Skin epidermis (tissue), 12 donors: ENCODE results near the gene ZNF746.

ENCODE experiments used
- H3K27ac ChIP-seq, 21 experiments: fragments of 200-600 bp; sonication (generic) in 11 of 21; one replicate each; pipeline ENCODE4 v1.5.0; 2020; ENCODE audit warnings: mild to moderate bottlenecking in 3 of 21, inconsistent platforms in 2 of 21, moderate library complexity in 2 of 21
- H3K4me3 ChIP-seq, 7 experiments: fragments of 200-600 bp; sonication (generic) in 2 of 7; one replicate each; pipeline ENCODE4 v1.5.0; 2020; ENCODE audit warnings: inconsistent platforms in 2 of 7, mild to moderate bottlenecking in 2 of 7, moderate library complexity in 1 of 7

ZNF746 gene

DNA sequence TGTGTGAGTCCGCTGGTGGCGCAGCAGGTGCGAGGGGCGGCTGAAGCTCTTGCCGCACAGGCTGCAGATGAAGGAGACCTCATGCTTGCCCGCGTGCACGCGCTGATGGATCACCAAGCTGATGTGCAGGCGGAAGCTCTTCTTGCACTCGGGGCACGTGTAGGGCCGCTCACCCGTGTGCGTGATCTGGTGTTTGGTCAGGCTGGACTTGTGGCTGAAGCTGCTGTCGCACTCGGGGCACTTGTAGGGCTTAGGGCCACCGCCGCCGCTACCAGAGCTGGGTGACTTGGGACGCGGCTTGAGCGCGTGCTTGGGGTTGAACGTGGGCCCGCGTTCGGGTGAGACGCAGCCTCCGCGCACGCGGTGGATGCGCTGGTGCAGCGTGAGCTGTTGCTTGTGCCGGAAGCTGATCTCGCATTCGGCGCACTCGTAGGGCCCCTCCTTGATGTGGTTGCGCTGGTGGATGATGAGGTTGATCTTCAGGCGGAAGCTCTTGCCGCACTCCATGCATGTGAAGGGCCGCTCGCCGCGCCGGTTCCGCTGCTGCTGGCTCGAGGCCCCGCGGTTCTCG, 65.4 kb downstream of the ZNF746 start:
- Histone ChIP-seq H3K27ac (no peak overlapping the region), H3K4me3 (no peak overlapping the region)

DNA sequence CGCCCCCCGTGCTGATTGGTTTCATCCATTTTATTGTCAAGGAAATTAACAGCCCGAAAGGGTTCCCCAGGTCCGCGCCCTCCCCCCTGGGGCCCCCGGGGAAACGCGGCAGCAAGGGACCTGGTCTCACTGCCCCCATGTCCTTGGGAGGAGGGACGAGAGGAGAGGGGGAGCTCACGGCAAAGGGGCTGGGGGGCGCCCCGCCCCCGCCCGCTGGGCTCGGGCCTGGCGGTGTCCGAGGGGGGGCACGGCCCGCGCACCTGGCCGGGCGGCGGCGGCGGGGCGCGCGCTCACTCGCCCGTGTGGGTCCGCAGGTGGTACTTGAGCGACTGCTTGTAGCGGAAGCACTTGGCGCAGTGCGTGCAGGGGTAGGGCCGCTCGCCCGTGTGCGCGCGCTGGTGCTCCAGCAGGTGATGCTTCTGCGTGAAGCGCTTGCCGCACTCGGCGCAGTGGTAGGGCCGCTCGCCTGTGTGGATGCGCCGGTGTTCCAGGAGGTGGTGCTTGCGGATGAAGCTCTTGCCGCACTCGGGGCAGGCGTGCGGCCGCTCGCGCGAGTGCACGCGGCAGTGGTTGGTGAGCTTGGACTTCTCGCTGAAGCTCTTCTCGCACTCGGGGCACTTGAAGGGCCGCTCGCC, 66.0 kb downstream of the ZNF746 start:
- H3K4me3 ChIP-seq = no peak overlapping the region
- H3K27ac ChIP-seq = no peak overlapping the region

GRCh38 chr7:149430192-149430591, 67.4 kb downstream of the ZNF746 start:
- Histone ChIP-seq H3K4me3 (no peak overlapping the region), H3K27ac (no peak overlapping the region)

DNA sequence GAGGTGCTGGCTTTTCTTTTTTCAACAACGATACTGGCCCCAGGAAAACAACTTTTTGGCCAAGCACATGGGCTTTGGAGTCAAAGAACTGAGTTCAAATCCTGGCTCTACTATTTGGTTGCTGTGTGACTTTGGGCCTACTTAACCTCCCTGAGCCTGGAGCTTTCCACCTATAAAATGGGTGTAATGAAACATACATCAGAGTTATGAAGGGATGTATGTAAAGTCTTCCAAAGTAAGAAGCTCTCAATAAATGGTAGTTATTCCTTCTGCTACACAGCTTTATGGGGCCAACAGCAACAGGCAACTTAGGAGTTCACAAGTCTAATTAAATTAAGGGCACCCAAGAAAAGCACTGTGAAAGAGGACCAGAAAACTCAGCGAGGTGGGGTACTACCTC, 69.7 kb downstream of the ZNF746 start:
- no peak overlapping the region for H3K27ac ChIP-seq
- H3K4me3 ChIP-seq = no peak overlapping the region

DNA sequence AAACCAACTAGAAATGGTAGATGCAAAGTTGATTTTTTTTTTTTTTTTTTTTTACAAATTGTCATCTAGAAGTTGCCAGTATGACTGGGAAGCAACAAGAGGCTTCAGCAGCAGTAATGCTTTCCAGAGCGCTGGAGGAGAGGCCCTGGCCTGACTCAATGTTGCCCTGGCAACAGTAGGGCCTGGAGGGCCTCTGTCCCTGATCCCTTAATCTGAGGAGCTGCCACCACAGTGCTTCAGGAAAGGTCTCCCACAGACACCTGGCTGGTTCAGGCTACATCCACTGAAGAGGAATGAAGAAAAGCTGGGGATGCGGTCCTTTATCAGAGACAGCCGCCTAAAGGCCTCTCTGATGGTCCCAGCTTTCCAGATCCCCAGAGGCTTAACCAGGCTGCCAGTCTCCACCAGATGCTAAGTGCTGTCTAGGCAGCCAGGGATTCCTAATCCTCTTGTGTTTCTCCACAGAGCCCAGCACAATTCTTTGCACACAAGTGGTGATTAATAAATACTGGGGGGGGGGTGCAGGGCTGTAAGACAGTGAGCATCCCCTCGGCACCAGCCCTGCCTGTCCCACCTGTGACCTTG, 70.4 kb downstream of the ZNF746 start:
- Histone ChIP-seq H3K4me3 (no peak overlapping the region), H3K27ac (no peak overlapping the region)

DNA sequence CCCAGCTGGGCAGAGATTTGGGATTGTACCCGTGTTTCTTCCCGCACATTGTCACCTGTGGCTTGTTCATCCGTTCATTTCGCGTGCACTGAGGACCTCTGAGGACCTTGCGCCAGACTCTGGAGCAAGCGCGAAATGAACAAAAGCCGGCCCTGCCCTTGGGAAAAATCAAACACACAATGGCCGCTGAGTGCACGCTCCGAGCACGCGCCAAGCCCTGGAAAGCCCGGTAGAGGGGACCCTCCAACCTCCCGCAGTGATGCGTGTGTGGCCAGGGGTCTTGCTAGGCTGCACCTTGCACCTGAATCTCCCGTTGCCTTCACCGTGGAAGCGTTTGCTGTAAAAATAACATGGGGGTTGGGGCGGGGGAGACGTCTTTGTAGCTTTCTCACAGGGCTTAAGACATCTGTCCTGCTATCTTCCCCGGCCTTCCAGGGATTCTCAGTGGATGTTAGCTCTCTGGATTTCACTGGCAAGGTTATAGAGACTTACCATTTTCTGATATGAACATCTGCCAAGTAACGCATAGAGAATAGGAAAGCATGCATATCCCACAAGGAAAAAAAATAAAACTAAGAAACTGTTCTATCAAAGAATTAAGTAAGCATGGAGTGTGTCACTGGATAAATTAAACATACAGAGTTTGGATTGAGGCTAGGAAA, 74.0 kb downstream of the ZNF746 start:
- Histone ChIP-seq H3K4me3 (peak overlapping the region in 4 of 7 experiments; percentile 31 to 52 (median 46)), H3K27ac (no peak overlapping the region)

GRCh38 chr7:149422914-149423301, 74.7 kb downstream of the ZNF746 start:
- Histone ChIP-seq H3K27ac (peak overlapping the region in 17 of 21 experiments; percentile 11 to 77 (median 61)), H3K4me3 (peak overlapping the region; percentile 29 to 52 (median 40))
